ENCODE measurements around the gene SORCS2.
A peak's percentile ranks its signal among the peaks of the same experiment; 100 is the strongest.

SORCS2 gene

GRCh38 chr4:7638984-7639789 lies 446.8 kb downstream of the SORCS2 start:
- no peak for DNase-seq

- no peak for DNase-seq
Measured at GRCh38 chr4:7640136-7640535, 447.8 kb downstream of the SORCS2 start.

- DNase-seq = no peak
Measured at GRCh38 chr4:7641712-7642111, 449.4 kb downstream of the SORCS2 start.

- DNase-seq = peak in 16 of 58 donors; percentile 7 to 65 (median 24)
Measured at GRCh38 chr4:7642741-7643458, 450.6 kb downstream of the SORCS2 start.

GRCh38 chr4:7645158-7645557 lies 452.8 kb downstream of the SORCS2 start:
- no peak for DNase-seq

GRCh38 chr4:7645956-7646355 lies 453.6 kb downstream of the SORCS2 start:
- no peak for DNase-seq

- DNase-seq = no peak
Measured at GRCh38 chr4:7646384-7647061, 454.2 kb downstream of the SORCS2 start.

GRCh38 chr4:7647186-7647585 lies 454.8 kb downstream of the SORCS2 start:
- DNase-seq = no peak

GRCh38 chr4:7647600-7648543 lies 455.5 kb downstream of the SORCS2 start:
- no peak for DNase-seq

GRCh38 chr4:7648544-7649395 lies 456.4 kb downstream of the SORCS2 start:
- DNase-seq = no peak

- DNase-seq = no peak
Measured at GRCh38 chr4:7649411-7649740, 457.0 kb downstream of the SORCS2 start.

GRCh38 chr4:7649741-7650531 lies 457.6 kb downstream of the SORCS2 start:
- DNase-seq = no peak

GRCh38 chr4:7650606-7651385 lies 458.5 kb downstream of the SORCS2 start:
- DNase-seq = peak in 1 of 58 donors; percentile 61

GRCh38 chr4:7651461-7651921 lies 459.2 kb downstream of the SORCS2 start:
- DNase-seq = peak in 26 of 58 donors; percentile 5 to 61 (median 36)

GRCh38 chr4:7652006-7652405 lies 459.7 kb downstream of the SORCS2 start:
- no peak for DNase-seq

GRCh38 chr4:7652451-7652881 lies 460.1 kb downstream of the SORCS2 start:
- no peak for DNase-seq

GRCh38 chr4:7652906-7653305 lies 460.6 kb downstream of the SORCS2 start:
- DNase-seq = no peak
